K562 (cell line): Measurements from ENCODE around the gene CDX1. TPM values are rescaled to one million over a fixed set of nuclear protein-coding genes. Genes with fewer than 3 reads are reported as not detected.
A peak's percentile ranks its signal among the peaks of the same experiment; 100 is the strongest.

Experiments used
- ATAC-seq: fragments of 200-7000 bp; cut with Tn5 transposase; 3 replicates; pipeline ENCODE4 v1.9.1; 2020; ENCODE audit warnings: moderate library complexity
- BruUV-seq: library from RNA; stranded (reverse); fragments of 400-500 nt; replicated peaks from 2 replicates; lab custom pipeline; 2021; lab: Mats Ljungman, UMichigan
- CTCF ChIA-PET: fragments of 300-600 bp; formaldehyde crosslinking; extraction: SDS; loops from one replicate; lab custom pipeline; 2021; ENCODE audit warnings: low intra/inter-chr PET ratio; lab: Yijun Ruan, JAX
- POLR2A ChIA-PET: fragments of 300-600, 350-650 bp; sonication (Branson Sonifier 250); formaldehyde crosslinking; extraction: SDS; loops from one replicate; lab custom pipeline; 2021; ENCODE audit warnings: antibody characterized with exemption, inconsistent platforms; lab: Yijun Ruan, JAX
- DNase-seq, 4 experiments: peaks; one replicate each; pipeline versions ENCODE4 v3.0.0 to v3.0.0-alpha.2; 2011 to 2018; ENCODE audit warnings: low spot score in 3 of 4, mixed read lengths in 3 of 4; ENCODE audit errors: extremely low read depth in 1 of 4
- FAIRE-seq: peaks from 2 replicates; lab custom pipeline; 2011; peaks lifted over from hg19 to GRCh38; lab: Jason Lieb, UNC
- H2AFZ ChIP-seq: 2 replicates; pipeline ENCODE4 v1.6.0; 2011; ENCODE audit warnings: low read depth, low read length, control low read depth, inconsistent platforms
- H3K27ac ChIP-seq: fragments of 200-600 bp; 3 replicates; pipeline ENCODE4 v1.8.0; 2011; ENCODE audit warnings: low read depth, mild to moderate bottlenecking, control low read depth, inconsistent platforms, low read length, moderate library complexity, mixed read lengths; ENCODE audit errors: extremely low read depth
- H3K27me3 ChIP-seq, 2 experiments: fragments of 300-600 bp in 1 of 2; 2 replicates in 1 of 2; 3 replicates in 1 of 2; pipeline versions ENCODE4 v1.6.0 to v1.8.0; 2011; ENCODE audit warnings: inconsistent platforms in 2 of 2, low read length in 2 of 2, mild to moderate bottlenecking in 1 of 2, mixed read lengths in 1 of 2, moderate library complexity in 1 of 2; ENCODE audit not compliant: control insufficient read depth in 2 of 2, insufficient read depth in 2 of 2
- H3K36me3 ChIP-seq: fragments of 300-600 bp; 3 replicates; pipeline ENCODE4 v1.8.0; 2011; ENCODE audit warnings: mild to moderate bottlenecking, low read length, inconsistent platforms; ENCODE audit not compliant: control insufficient read depth, insufficient read depth
- H3K4me1 ChIP-seq, 2 experiments: fragments of 200-600 bp in 1 of 2; replicated peaks in 1 of 2; 2 replicates in 1 of 2; 3 replicates in 1 of 2; pipeline versions ENCODE4 v1.5.1 to v1.8.0; 2011; ENCODE audit warnings: inconsistent platforms in 2 of 2, low read length in 2 of 2, mild to moderate bottlenecking in 1 of 2, mixed read lengths in 1 of 2, moderate library complexity in 1 of 2; ENCODE audit not compliant: control insufficient read depth in 2 of 2, insufficient read depth in 2 of 2
- H3K4me2 ChIP-seq: 2 replicates; pipeline ENCODE4 v1.6.1; 2011; ENCODE audit warnings: low read length, control low read depth, inconsistent platforms, mixed read lengths; ENCODE audit not compliant: insufficient read depth
- H3K4me3 ChIP-seq: fragments of 200-600 bp; sonication (generic), shearing (Covaris generic); 2 replicates; pipeline ENCODE4 v1.5.1; 2016; ENCODE audit warnings: control low read depth, inconsistent platforms
- H3K79me2 ChIP-seq: fragments of 200-600 bp; 3 replicates; pipeline ENCODE4 v1.8.0; 2011; ENCODE audit warnings: low read length, inconsistent platforms; ENCODE audit not compliant: control insufficient read depth, insufficient read depth
- H3K9ac ChIP-seq, 2 experiments: 2 replicates each; pipeline versions ENCODE4 v1.6.0 to v1.6.1; 2011; ENCODE audit warnings: low read depth in 2 of 2, low read length in 2 of 2, control low read depth in 1 of 2, inconsistent platforms in 1 of 2, mild to moderate bottlenecking in 1 of 2, mixed read lengths in 1 of 2; ENCODE audit not compliant: insufficient read depth in 1 of 2
- H3K9me1 ChIP-seq: one replicate; pipeline ENCODE4 v1.6.0; 2011; ENCODE audit warnings: inconsistent platforms, mild to moderate bottlenecking, low read length, moderate library complexity; ENCODE audit not compliant: control insufficient read depth, insufficient read depth
- H3K9me3 ChIP-seq: replicated peaks from 2 replicates; pipeline ENCODE4 v1.5.1; 2011; ENCODE audit warnings: low read depth, low read length, inconsistent platforms; ENCODE audit not compliant: control insufficient read depth, insufficient read depth
- H4K20me1 ChIP-seq: replicated peaks from 2 replicates; pipeline ENCODE4 v1.6.1; 2011; ENCODE audit warnings: low read length, inconsistent platforms, mixed read lengths; ENCODE audit not compliant: control insufficient read depth, insufficient read depth
- ARID3A ChIP-seq: IDR thresholded peaks from 2 replicates; pipeline ENCODE4 v1.6.1; 2012; ENCODE audit warnings: low read depth, low read length, improper control_type of control experiment, borderline replicate concordance
- ATF3 ChIP-seq, 2 experiments: fragments of 450-650 bp in 1 of 2; sonication (generic) in 1 of 2; formaldehyde crosslinking in 1 of 2; IDR thresholded peaks in 1 of 2; conservative IDR thresholded peaks in 1 of 2; 2 replicates each; pipeline versions ENCODE4 v1.6.1 to v1.8.1; 2016 to 2023; ENCODE audit warnings: mild to moderate bottlenecking in 2 of 2, moderate library complexity in 2 of 2, inconsistent platforms in 1 of 2, missing genetic modification reagents in 1 of 2
- BRCA1 ChIP-seq, 2 experiments: fragments of 450-650 bp in 1 of 2; sonication (generic) in 1 of 2; formaldehyde crosslinking in 1 of 2; IDR thresholded peaks; 2 replicates each; pipeline versions ENCODE4 v1.5.0 to v1.6.1; 2017 to 2020; ENCODE audit warnings: mild to moderate bottlenecking in 1 of 2, missing genetic modification reagents in 1 of 2
- HMG20A ChIP-seq: fragments of 450-650 bp; formaldehyde crosslinking; conservative IDR thresholded peaks from 2 replicates; pipeline ENCODE4 v1.4.0; 2020; ENCODE audit warnings: mild to moderate bottlenecking, mixed read lengths
- HOXB6 ChIP-seq: fragments of 250-450 bp; sonication (Bioruptor Pico); IDR thresholded peaks from 2 replicates; pipeline ENCODE4 v1.5.1; 2022; ENCODE audit warnings: mild to moderate bottlenecking, borderline replicate concordance
- VEZF1 ChIP-seq: fragments of 200-800 bp; sonication (Bioruptor generic); IDR thresholded peaks from 2 replicates; pipeline ENCODE4 v1.6.1; 2017; ENCODE audit warnings: missing genetic modification characterization, missing compliant biosample characterization
- YBX1 ChIP-seq: fragments of 450-650 bp; IDR thresholded peaks from 2 replicates; pipeline ENCODE4 v1.7.1; 2016; ENCODE audit warnings: mild to moderate bottlenecking
- ZNF165 ChIP-seq: fragments of 250-450 bp; sonication (Bioruptor Pico); IDR thresholded peaks from 2 replicates; pipeline ENCODE4 v1.4.0; 2020; ENCODE audit warnings: borderline replicate concordance
- ZNF212 ChIP-seq: fragments of 450-650 bp; formaldehyde crosslinking; IDR thresholded peaks from 2 replicates; pipeline ENCODE4 v1.4.0; 2020; ENCODE audit warnings: mild to moderate bottlenecking
- WGBS: fragments of 100-300 bp; shearing (Covaris generic); methylation state at CpG from one replicate; pipeline ENCODE4 v1.1.6; 2016; ENCODE audit warnings: low coverage, mixed read lengths; ENCODE audit not compliant: insufficient coverage; ENCODE audit errors: missing lambda C conversion rate; 5-methylcytosine and 5-hydroxymethylcytosine counted together
- in situ Hi-C: fragments of 300-500 bp; cut with MboI; formaldehyde crosslinking; loops from 4 replicates; pipeline ENCODE4 v1.15.0; 2018; ENCODE audit warnings: inconsistent platforms, mixed read lengths
- intact Hi-C: fragments of 100-400 bp; cut with micrococcal nuclease; formaldehyde crosslinking; loops from 2 replicates; pipeline ENCODE4 v1.14.2; 2022
- polyA plus RNA-seq, 8 experiments: library from polyadenylated mRNA; depleted of rRNA in 4 of 8; stranded (reverse) in 5 of 8; unstranded in 3 of 8; fragments of >200 nt; fragmentation: Nextera tagmentation in 2 of 8; fragmentation: Illumina TruSeq in 1 of 8; extraction: Ambion mirVana in 2 of 8; extraction: Trizol in 1 of 8; gene quantifications; 2 replicates each; pipeline versions ENCODE4 v1.2.1 to v1.2.3, GENCODE V29; 2011 to 2014; ENCODE audit warnings: inconsistent platforms in 1 of 8, missing spikeins in 1 of 8
- total RNA-seq, 7 experiments: library from RNA; depleted of rRNA in 6 of 7; stranded (reverse); fragments of >200 nt in 6 of 7; fragmentation: Illumina TruSeq in 2 of 7; extraction: Trizol in 2 of 7; gene quantifications; 2 replicates each; pipeline versions ENCODE4 v1.2.1 to v1.2.3, GENCODE V29; 2011 to 2021; ENCODE audit warnings: low replicate concordance in 1 of 7
- TF ChIP-seq, protein P1 (sequence below): fragments of 250-450 bp; sonication (Bioruptor Pico); IDR thresholded peaks from 2 replicates; pipeline ENCODE4 v1.5.0; 2021; ENCODE audit warnings: mild to moderate bottlenecking, borderline replicate concordance
- TF ChIP-seq, protein P2 (sequence below): fragments of 450-650 bp; formaldehyde crosslinking; IDR thresholded peaks from 2 replicates; pipeline ENCODE4 v1.4.0; 2020; ENCODE audit warnings: mild to moderate bottlenecking, moderate library complexity

Gene CDX1
- total and polyA plus RNA-seq, 9 of the 15 experiments (the other 6 are each of a cell fraction or from before 2014, with no cell fraction given) = 0.06 to 0.16 TPM; not detected in 7

DNA sequence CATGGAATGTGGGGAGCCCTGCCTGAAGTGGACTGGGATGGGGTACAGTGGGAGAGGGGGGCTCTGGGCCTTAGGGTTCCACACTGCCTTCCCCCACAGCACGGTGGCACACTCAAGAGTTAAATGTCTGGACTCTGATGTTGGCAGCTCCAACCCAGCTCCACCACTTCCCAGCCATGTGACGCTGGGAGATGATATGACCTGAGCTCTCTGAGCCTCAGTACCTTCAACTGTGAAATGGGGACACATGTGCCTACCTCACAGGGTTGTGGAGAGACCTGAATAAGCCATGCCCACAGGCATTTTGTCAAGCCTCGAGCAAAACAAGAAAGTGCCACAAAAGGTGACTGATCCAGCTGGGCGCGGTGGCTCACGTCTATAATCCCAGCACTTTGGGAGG, 7.5 kb upstream of the CDX1 start (continued):
- TF ChIP-seq, protein P1, sequence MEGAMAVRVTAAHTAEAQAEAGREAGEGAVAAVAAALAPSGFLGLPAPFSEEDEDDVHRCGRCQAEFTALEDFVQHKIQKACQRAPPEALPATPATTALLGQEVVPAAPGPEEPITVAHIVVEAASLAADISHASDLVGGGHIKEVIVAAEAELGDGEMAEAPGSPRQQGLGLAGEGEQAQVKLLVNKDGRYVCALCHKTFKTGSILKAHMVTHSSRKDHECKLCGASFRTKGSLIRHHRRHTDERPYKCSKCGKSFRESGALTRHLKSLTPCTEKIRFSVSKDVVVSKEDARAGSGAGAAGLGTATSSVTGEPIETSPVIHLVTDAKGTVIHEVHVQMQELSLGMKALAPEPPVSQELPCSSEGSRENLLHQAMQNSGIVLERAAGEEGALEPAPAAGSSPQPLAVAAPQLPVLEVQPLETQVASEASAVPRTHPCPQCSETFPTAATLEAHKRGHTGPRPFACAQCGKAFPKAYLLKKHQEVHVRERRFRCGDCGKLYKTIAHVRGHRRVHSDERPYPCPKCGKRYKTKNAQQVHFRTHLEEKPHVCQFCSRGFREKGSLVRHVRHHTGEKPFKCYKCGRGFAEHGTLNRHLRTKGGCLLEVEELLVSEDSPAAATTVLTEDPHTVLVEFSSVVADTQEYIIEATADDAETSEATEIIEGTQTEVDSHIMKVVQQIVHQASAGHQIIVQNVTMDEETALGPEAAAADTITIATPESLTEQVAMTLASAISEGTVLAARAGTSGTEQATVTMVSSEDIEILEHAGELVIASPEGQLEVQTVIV = no peak
- TF ChIP-seq HOXB6 (CRISPR knock-in tag) = no peak
- no peak for TF ChIP-seq ZNF212 (CRISPR knock-in tag)
- TF ChIP-seq ATF3 (IDR thresholded peaks at IDR 0.05) = no peak
- no peak for TF ChIP-seq ATF3 (CRISPR knock-in tag; conservative IDR thresholded peaks at IDR 0.05)
- TF ChIP-seq YBX1 = no peak
- no peak for TF ChIP-seq HMG20A

DNA sequence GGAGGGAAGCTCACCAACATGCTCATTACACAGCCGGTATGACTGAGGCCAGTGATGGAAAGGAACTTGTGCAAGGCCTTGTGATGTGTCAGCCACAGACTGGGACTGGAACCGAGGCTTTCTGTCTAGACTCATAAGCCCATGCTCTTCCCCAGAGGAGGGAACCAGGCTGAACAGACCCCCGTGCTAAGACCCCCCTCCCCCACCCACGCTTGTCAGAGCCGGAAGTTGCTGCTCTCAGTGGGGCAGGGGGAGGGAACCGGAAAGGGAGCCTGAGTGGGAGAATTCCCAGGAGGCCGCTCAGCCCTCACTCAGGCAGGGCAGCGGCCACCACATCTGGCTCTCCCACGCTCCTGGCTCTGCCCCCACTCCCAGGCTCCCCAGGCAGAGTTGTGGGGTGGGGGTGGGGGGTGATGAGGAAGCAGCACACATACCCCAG, 6.8 kb upstream of the CDX1 start:
- in situ Hi-C loops = no loop called here
- ATAC-seq = no peak
- Histone ChIP-seq H3K4me3 (no peak overlapping the region), H3K4me1 (peaks cover 24 to 31% of the 10 kb centered on the region in 2 experiments), H3K27ac (no peak overlapping the region), H3K4me2 (no peak overlapping the region; the same call in 1 of the 2 replicates), H4K20me1 (no peaks in the 10 kb centered on the region; the same call in 1 of the 2 replicates), H3K9me1 (no peaks in the 10 kb centered on the region), H2AFZ (peak overlapping the region; percentile 81), H3K9me3 (no peaks in the 10 kb centered on the region), H3K79me2 (no peaks in the 10 kb centered on the region), H3K9ac (no peak overlapping the region), H3K36me3 (no peaks in the 10 kb centered on the region), H3K27me3 (peaks cover 4 to 14% of the 10 kb centered on the region in 2 experiments; a peak in 2 of 5 replicates)
- FAIRE-seq = no peak
- ChIA-PET CTCF (interaction anchor here (0.5 to 2.9 kb wide), 3 partner anchors 59 to 940 kb away, joined by 3 to 17 read pairs (median 5); no protein-coding TSS in a partner anchor), POLR2A (no interaction called here)
- DNase-seq = peak; percentile 47 to 65 (median 58)
- BruUV-seq = no TSS peak
- intact Hi-C loops = loop anchor here (2.0 kb wide), 1 partner anchor 29 kb away; no protein-coding TSS in a partner anchor
- 9% methylated on average over 8 of the region's 9 CpGs for WGBS
- no peak for TF ChIP-seq ZNF165
- TF ChIP-seq, protein P2, sequence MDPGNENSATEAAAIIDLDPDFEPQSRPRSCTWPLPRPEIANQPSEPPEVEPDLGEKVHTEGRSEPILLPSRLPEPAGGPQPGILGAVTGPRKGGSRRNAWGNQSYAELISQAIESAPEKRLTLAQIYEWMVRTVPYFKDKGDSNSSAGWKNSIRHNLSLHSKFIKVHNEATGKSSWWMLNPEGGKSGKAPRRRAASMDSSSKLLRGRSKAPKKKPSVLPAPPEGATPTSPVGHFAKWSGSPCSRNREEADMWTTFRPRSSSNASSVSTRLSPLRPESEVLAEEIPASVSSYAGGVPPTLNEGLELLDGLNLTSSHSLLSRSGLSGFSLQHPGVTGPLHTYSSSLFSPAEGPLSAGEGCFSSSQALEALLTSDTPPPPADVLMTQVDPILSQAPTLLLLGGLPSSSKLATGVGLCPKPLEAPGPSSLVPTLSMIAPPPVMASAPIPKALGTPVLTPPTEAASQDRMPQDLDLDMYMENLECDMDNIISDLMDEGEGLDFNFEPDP (CRISPR knock-in tag) = no peak
- TF ChIP-seq BRCA1 (IDR thresholded peaks at IDR 0.05) = no peak
- no peak for TF ChIP-seq BRCA1 (CRISPR knock-in tag; IDR thresholded peaks at IDR 0.05)
- peak; percentile 76 for TF ChIP-seq VEZF1 (CRISPR knock-in tag)
- TF ChIP-seq ARID3A = no peak
